Measurements from ENCODE around the gene THSD4.

The THSD4 gene

DNA sequence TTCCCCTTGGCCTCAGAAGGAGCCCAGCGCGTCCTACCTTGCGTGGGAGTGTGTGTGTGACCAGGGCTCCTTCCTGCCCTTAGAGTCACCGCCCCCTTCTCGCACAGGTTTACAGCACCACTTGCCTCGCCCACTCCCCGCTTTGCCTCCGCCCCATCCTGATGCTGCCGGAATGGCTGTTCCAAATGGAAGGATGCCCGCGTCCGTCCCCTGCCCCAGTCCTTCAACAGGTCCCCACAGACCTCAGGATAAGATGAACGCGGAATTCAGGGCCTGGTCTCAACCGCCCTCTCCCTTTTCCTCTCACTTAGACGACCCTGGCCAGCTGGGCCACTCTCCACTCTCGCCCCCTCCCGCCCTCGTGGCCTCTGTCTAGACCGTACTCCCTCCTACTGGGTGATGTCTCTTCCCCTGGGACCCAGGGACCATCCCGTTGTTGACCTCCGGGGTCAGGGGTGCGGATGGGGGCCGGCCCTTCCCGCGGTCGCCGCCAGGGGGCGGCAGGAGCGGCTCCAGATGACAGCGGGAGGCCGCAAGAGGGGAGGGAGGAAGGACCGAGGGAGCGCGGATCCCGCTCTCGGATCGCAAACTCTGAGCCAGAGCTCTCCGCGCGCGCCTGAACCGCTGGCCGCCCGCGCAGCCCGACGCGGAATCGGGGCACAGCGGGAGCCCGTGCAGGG, at the start of gene THSD4:
Gene THSD4, plus strand, starts transcription at position 585 of the 680 bp plus-strand sequence.
- no peak for TF ChIP-seq SUZ12 (IDR thresholded peaks at IDR 0.05; ENCODE audit: extremely low read depth, insufficient read depth, insufficient read length)
- no peak for TF ChIP-seq YY1 (IDR thresholded peaks at IDR 0.05; ENCODE audit: insufficient read depth, insufficient read length)
- TF ChIP-seq ZNF274 (IDR thresholded peaks at IDR 0.05; ENCODE audit: low read depth, low read length) = no peak
- DNase-seq (ENCODE audit: low read depth, low spot score) = peak; percentile 77
- Histone ChIP-seq H3K4me3 (ENCODE audit: insufficient read length, low read depth) (peak within 1 kb of the TSS; percentile 81), H3K27me3 (ENCODE audit: insufficient read depth, insufficient read length) (peaks cover 15% of the 10 kb centered on the region), H3K9ac (ENCODE audit: insufficient read length, low read depth) (peak within 1 kb of the TSS; percentile 88), H3K4me1 (ENCODE audit: insufficient read depth, insufficient read length) (peaks cover 9% of the 10 kb centered on the region), H3K36me3 (ENCODE audit: insufficient read depth, insufficient read length, low read length) (no peaks in the 10 kb centered on the region), H3K9me3 (ENCODE audit: insufficient read depth, low read length) (no peaks in the 10 kb centered on the region)

DNA sequence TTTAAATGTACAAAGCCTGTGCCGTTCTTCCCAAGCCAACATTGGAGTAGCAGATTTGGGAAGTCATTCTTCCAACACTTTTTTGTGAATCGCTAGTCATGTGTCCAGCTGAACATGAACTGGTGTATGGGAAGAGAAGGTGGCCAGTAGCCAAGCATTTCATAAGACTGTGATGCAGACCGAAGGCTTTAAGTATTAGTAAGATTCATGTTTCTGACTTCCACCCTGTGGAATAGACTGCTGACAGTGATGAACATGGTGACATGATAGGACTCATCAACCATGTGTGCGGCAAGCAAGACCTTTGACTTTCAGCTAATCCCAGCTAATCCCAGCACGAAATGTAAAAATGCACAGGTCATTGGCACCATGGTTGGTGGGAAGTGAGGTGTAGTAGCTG, 48.3 kb upstream of the THSD4 start:
- DNase-seq (ENCODE audit: low read depth, low spot score) = no peak
- H3K27me3 ChIP-seq (ENCODE audit: insufficient read depth, insufficient read length) = no peaks in the 10 kb centered on the region
- no peak overlapping the region for H3K9ac ChIP-seq (ENCODE audit: insufficient read length, low read depth)
- TF ChIP-seq YY1 (IDR thresholded peaks at IDR 0.05; ENCODE audit: insufficient read depth, insufficient read length) = no peak
- no peak for TF ChIP-seq ZNF274 (IDR thresholded peaks at IDR 0.05; ENCODE audit: low read depth, low read length)
- TF ChIP-seq SUZ12 (IDR thresholded peaks at IDR 0.05; ENCODE audit: extremely low read depth, insufficient read depth, insufficient read length) = no peak
- no peaks in the 10 kb centered on the region for H3K4me1 ChIP-seq (ENCODE audit: insufficient read depth, insufficient read length)
- no peaks in the 10 kb centered on the region for H3K36me3 ChIP-seq (ENCODE audit: insufficient read depth, insufficient read length, low read length)
- peaks cover 3% of the 10 kb centered on the region; the same call in 1 of the 2 replicates for H3K9me3 ChIP-seq (ENCODE audit: insufficient read depth, low read length)
- no peak overlapping the region for H3K4me3 ChIP-seq (ENCODE audit: insufficient read length, low read depth)

DNA sequence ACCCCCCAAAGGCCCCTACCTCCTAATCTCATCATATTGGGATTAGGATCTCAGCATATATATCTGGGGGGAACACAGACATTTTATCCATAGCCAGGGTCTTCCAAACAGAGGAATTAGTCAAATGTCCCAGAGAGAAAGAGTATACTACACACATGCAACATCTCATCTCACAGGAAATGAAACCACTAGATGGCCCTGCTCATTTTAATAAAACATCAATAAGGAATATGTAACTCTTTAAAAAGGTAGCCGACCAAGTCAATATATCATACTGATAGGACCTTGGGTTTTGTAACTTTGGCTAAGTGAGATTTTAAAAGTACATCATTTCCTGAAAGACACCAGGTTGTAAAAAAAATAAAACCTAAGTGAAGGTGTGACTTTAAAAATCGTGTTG, 45.6 kb upstream of the THSD4 start:
- Histone ChIP-seq H3K9ac (ENCODE audit: insufficient read length, low read depth) (no peak overlapping the region), H3K27me3 (ENCODE audit: insufficient read depth, insufficient read length) (no peaks in the 10 kb centered on the region), H3K4me1 (ENCODE audit: insufficient read depth, insufficient read length) (no peaks in the 10 kb centered on the region), H3K9me3 (ENCODE audit: insufficient read depth, low read length) (peaks cover 3% of the 10 kb centered on the region), H3K36me3 (ENCODE audit: insufficient read depth, insufficient read length, low read length) (no peaks in the 10 kb centered on the region), H3K4me3 (ENCODE audit: insufficient read length, low read depth) (no peak overlapping the region)
- TF ChIP-seq SUZ12 (IDR thresholded peaks at IDR 0.05; ENCODE audit: extremely low read depth, insufficient read depth, insufficient read length) (no peak), YY1 (IDR thresholded peaks at IDR 0.05; ENCODE audit: insufficient read depth, insufficient read length) (no peak), ZNF274 (IDR thresholded peaks at IDR 0.05; ENCODE audit: low read depth, low read length) (no peak)
- DNase-seq (ENCODE audit: low read depth, low spot score) = no peak

DNA sequence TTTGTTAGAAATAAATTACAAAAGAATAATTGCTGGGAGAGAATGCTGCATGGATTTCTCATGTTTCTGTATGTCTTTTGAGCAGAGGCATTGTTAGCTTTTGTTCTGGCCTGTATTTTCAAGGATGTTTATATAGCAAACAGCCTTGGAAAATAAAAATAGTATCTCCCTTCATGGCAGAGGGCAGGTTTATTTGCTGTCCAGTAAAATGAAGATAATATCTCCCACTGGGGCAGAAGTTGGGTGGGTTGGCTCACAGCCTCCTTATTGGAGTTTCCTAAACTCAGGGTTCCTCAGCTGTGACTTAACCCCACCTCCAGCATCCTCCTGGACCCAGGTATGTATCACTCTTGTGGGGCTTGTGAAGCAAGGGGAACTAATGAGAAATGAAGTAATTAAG, 43.7 kb upstream of the THSD4 start:
- peaks cover 3% of the 10 kb centered on the region for H3K9me3 ChIP-seq (ENCODE audit: insufficient read depth, low read length)
- TF ChIP-seq SUZ12 (IDR thresholded peaks at IDR 0.05; ENCODE audit: extremely low read depth, insufficient read depth, insufficient read length) = no peak
- TF ChIP-seq YY1 (IDR thresholded peaks at IDR 0.05; ENCODE audit: insufficient read depth, insufficient read length) = no peak
- no peak for TF ChIP-seq ZNF274 (IDR thresholded peaks at IDR 0.05; ENCODE audit: low read depth, low read length)
- no peaks in the 10 kb centered on the region for H3K36me3 ChIP-seq (ENCODE audit: insufficient read depth, insufficient read length, low read length)
- H3K27me3 ChIP-seq (ENCODE audit: insufficient read depth, insufficient read length) = no peaks in the 10 kb centered on the region
- H3K4me3 ChIP-seq (ENCODE audit: insufficient read length, low read depth) = no peak overlapping the region
- H3K4me1 ChIP-seq (ENCODE audit: insufficient read depth, insufficient read length) = no peaks in the 10 kb centered on the region
- no peak for DNase-seq (ENCODE audit: low read depth, low spot score)
- H3K9ac ChIP-seq (ENCODE audit: insufficient read length, low read depth) = no peak overlapping the region

DNA sequence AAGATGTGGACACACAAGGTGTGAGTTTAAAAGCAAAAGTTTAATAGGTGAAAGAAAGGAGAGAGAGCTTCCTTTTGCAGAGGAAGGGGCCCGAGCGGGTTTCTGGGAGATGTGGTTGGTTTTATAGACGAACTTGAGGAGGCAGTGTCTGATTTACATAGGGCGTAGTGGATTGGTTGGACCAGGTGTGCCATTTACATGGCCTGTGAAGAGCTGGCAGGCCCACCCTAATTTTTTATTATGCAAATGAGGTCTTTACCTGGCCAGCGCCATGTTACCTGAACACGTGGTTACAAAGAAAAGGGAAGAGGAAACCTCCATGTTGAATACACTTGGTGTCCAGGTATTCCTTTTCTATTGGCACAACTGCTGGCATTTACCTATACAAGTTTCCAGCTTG, 42.8 kb upstream of the THSD4 start:
- H3K27me3 ChIP-seq (ENCODE audit: insufficient read depth, insufficient read length) = no peaks in the 10 kb centered on the region
- no peak for DNase-seq (ENCODE audit: low read depth, low spot score)
- no peaks in the 10 kb centered on the region for H3K4me1 ChIP-seq (ENCODE audit: insufficient read depth, insufficient read length)
- no peak overlapping the region for H3K9ac ChIP-seq (ENCODE audit: insufficient read length, low read depth)
- H3K4me3 ChIP-seq (ENCODE audit: insufficient read length, low read depth) = no peak overlapping the region
- H3K36me3 ChIP-seq (ENCODE audit: insufficient read depth, insufficient read length, low read length) = no peaks in the 10 kb centered on the region
- TF ChIP-seq YY1 (IDR thresholded peaks at IDR 0.05; ENCODE audit: insufficient read depth, insufficient read length) (no peak), SUZ12 (IDR thresholded peaks at IDR 0.05; ENCODE audit: extremely low read depth, insufficient read depth, insufficient read length) (no peak), ZNF274 (IDR thresholded peaks at IDR 0.05; ENCODE audit: low read depth, low read length) (no peak)
- peaks cover 3% of the 10 kb centered on the region for H3K9me3 ChIP-seq (ENCODE audit: insufficient read depth, low read length)

DNA sequence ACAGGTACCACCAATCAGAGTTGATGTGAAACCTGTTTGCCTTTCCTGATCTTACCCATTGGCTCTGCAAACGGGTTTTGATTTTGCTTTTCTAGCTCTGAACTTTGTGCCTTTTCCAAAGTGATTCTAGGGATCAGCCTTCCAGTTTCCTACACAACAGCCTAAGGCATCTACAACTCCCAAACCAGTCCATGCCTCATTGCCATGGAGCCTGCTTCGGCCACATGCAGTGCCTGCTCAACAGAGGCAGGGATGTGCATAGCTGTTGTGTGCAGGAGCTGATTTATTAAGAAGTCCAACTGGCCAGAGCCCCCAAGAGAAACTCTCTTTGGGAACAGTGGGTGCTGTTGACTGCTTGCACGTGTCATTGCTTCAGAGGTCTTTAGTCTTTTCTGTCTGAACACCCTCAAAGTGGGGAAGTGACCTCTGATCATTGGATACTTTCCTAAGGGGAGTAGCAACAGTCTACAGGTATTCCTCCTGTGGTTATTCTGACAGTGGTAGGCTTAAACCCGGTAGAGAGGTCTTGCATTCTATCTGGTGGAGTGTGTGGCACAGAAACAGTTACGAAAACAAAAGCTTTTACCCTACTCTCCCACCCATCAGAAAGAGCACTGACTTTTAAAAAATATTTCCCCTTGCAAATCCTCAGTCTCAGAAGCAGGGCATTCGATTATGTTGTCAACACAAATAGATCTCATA, 36.6 kb upstream of the THSD4 start:
- Histone ChIP-seq H3K4me1 (ENCODE audit: insufficient read depth, insufficient read length) (no peaks in the 10 kb centered on the region), H3K27me3 (ENCODE audit: insufficient read depth, insufficient read length) (peaks cover 52% of the 10 kb centered on the region), H3K9ac (ENCODE audit: insufficient read length, low read depth) (no peak overlapping the region), H3K36me3 (ENCODE audit: insufficient read depth, insufficient read length, low read length) (no peaks in the 10 kb centered on the region), H3K4me3 (ENCODE audit: insufficient read length, low read depth) (no peak overlapping the region), H3K9me3 (ENCODE audit: insufficient read depth, low read length) (no peaks in the 10 kb centered on the region; the same call in 1 of the 2 replicates)
- DNase-seq (ENCODE audit: low read depth, low spot score) = no peak
- TF ChIP-seq YY1 (IDR thresholded peaks at IDR 0.05; ENCODE audit: insufficient read depth, insufficient read length) (no peak), ZNF274 (IDR thresholded peaks at IDR 0.05; ENCODE audit: low read depth, low read length) (no peak), SUZ12 (IDR thresholded peaks at IDR 0.05; ENCODE audit: extremely low read depth, insufficient read depth, insufficient read length) (no peak)

All from NT2/D1 (cell line).